HG02763 (cell line): Measurements from ENCODE around the gene ANKMY2.
"Not testable (repeated sequence)": the region's sequence is repeated elsewhere in the genome, so short reads cannot be mapped to it uniquely, and the experiment has no call there.

ENCODE experiments used
- ATAC-seq: cut with Tn5 transposase; IDR thresholded peaks from one replicate; pipeline ENCODE4 v1.9.1; 2021; ENCODE audit warnings: mild to moderate bottlenecking, moderate library complexity; ENCODE audit not compliant: unreplicated experiment

The ANKMY2 gene

GRCh38 chr7:16659854-16660497, 14.4 kb upstream of the ANKMY2 start:
- not testable (repeated sequence) for ATAC-seq

GRCh38 chr7:16657656-16658279, 12.2 kb upstream of the ANKMY2 start:
- no peak for ATAC-seq

DNA sequence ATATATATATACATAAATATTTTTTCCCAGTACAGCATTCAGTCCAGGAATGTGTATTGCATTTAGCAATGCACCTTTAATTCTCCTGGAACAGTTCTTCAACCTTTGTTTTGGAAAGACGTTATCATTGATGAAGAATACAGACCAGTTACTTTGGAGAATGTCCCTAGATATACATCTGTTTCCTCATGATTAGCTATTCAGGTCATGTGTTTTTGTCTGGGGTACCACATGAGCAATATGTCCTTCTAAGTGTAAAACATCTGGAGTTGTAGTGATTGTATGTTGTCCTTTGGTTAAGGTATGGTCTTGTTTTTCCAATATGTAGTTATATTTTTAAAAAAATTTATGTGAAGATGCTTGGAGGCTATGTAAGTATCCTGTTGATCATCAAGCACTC, 10.6 kb upstream of the ANKMY2 start:
- no peak for ATAC-seq

GRCh38 chr7:16655394-16655793, 9.8 kb upstream of the ANKMY2 start:
- no peak for ATAC-seq

DNA sequence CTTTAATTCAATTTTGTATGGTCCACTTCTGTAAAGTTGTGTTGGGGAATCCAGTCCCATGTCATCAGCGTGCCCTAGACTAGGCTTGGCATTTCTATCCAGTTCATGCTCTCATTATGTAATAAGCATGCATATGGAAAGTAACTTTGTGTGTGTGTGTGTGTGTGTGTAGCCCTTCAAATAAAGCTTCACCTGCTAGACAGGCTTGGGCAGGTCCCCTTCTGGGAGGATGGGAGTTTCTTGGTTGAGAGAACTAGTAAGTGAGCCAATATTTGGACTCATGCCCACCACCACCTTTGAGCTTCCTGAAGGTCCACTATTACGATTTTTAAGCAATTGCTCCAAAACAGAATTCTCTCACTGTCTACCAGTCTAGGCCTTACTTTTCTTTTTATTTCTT, 7.3 kb upstream of the ANKMY2 start:
- ATAC-seq: no peak

DNA sequence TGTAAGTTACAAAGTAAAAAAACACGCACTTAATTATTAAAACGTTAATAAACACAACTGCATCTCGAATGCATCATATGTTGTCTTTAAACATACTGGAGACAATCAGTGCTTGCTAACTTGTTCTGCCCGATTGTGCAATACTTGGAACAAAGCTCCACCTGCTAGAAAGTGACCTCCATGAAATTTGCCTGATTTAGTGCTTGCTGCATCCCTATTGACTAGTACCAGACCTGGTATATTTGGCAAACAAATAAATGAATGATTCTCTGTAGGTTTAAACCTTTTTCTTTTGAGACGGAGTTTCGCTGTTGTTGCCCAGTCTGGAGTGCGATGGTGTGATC, 6.7 kb upstream of the ANKMY2 start:
- ATAC-seq: no peak

- ATAC-seq: no peak
Measured at GRCh38 chr7:16651396-16652239, 6.1 kb upstream of the ANKMY2 start.

DNA sequence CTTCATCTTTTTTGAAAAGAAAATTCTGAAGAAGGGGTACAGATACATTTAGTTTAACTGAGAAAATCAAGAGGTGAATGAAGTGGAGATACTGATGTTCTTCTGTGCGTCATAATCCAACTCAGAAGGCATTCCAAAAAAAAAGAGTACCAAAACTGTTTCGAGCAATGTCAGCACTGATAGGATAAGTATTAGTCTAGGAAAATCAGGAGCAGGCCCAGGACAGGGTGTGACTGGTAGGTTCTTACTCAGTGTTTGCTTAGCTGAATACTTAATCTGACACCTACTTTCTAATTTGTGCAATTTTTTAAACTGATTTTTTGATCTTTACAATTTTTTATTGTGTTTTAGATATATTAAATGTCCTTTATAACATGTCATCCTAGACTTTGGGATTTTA, 4.7 kb upstream of the ANKMY2 start:
- ATAC-seq: no peak

DNA sequence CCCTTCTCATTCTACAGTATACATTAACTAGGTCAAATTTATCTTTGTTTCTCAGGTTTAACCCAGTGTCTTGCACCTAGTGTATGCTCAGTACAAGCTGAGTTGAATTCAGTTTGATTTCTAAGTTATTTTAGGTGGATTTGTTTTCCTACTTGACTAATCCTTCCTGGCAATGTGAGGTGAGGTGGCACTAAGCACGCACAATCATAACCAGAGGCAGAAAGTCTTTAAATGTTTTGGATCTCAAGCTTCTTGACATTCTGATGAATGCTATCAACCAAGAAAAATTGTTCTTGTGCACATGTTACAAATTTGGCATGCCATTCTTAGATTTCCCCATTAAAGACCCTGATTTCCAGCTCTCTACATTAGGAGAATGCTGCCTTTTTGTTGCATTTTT, 3.6 kb upstream of the ANKMY2 start:
- no peak for ATAC-seq

- ATAC-seq: no peak
Measured at GRCh38 chr7:16648551-16648950, 3.0 kb upstream of the ANKMY2 start.

DNA sequence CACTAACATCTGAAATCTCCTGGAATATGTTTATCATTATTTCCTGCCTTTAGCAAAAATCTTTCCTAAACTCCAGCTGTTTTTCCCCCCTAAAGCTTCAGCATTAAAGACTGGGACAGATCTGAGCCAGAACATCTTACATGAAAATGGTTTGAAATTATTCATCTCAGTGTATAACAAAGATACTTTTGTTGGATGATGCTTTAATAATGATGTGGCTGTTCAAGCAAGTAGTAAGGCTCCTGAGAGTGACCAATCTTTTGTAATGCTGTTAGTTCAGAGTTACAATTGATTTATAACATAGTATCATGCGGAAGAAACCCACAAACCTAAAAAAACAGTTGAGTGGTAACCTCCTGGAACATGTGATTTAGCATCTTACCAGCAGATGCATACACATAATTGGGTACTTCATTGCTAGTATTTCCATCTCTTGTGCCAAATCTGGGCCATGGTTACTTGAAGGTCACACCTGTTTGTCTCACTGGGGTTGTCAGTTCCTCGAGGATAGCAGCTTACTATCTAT, 1.9 kb upstream of the ANKMY2 start:
- ATAC-seq: no peak

DNA sequence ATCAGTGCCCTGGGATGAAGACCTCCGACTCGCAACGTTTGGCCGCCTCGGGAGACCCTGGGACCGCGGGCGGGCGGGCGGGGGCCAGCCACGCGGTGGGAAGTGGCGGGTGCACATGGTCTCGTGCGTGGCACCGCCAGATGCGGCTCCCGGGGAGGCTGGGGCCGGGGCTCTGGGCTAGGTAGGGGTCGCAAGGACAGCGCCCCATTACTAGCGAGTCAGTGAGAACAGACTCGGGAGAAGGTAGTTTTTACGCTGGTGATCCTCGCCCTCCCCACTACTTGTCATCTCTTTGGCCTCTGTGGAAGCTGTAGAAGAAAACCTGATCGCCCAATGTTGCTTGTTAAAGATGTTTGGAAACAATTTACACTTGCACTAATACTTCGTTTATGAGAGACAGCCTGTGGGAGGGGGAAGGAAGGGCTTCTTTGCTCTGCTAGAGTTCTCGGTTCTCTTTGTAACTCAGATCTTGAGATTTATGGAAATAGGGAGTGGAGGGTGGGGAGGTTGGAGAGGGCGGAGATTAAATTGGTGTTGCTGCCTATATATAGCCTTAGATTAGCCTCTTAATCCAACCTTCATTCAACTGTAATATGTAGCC, 1.0 kb upstream of the ANKMY2 start:
- no peak for ATAC-seq

- peak; percentile 3 for ATAC-seq
Measured at GRCh38 chr7:16644636-16645592, 640 bp downstream of the ANKMY2 start.

DNA sequence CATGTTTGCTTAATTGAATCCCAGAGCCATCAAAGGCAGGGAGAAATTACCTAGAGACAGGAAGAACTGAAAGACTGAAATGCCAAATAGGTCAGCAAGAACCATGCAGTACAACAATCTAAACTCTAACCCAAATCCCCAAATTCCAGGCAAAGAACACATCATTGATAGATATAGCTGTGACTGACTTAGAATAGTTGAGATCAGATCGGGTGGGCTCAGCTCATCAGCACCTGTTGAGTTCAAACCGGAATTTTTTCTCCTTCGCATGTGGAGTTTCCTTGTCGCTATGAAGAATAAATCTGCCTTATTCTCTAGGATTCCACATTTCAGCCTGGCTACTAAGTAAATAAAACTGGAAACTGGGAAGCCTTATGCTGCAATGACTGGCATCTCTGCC, 1.4 kb downstream of the ANKMY2 start:
- ATAC-seq: no peak

- no peak for ATAC-seq
Measured at GRCh38 chr7:16638282-16639280, 7.0 kb downstream of the ANKMY2 start.

- ATAC-seq: no peak
Measured at GRCh38 chr7:16637379-16637778, 8.2 kb downstream of the ANKMY2 start.

- ATAC-seq: no peak
Measured at GRCh38 chr7:16636555-16637101, 8.9 kb downstream of the ANKMY2 start.

DNA sequence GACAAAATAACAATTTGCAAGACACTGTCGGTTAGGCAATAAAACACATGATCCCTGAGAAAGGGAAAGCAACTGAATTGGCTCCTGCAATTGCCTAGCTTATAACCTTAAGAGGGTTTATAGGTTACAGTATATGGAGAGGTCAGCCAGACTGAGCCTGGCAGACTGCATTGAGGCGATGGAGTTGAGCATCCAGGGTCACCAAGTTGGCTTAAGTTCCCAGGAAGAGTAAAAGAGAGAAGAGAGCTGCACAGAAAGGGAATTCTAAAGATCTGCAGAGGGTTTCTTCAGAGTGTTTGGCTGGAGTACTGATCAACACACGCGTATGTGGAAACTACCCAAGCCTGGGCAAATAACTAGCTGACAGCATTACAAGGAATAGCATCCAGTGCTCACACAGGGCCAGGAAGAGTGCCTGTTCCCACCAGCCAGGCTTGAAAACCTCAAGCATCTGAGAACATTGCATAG, 11.2 kb downstream of the ANKMY2 start:
- no peak for ATAC-seq

DNA sequence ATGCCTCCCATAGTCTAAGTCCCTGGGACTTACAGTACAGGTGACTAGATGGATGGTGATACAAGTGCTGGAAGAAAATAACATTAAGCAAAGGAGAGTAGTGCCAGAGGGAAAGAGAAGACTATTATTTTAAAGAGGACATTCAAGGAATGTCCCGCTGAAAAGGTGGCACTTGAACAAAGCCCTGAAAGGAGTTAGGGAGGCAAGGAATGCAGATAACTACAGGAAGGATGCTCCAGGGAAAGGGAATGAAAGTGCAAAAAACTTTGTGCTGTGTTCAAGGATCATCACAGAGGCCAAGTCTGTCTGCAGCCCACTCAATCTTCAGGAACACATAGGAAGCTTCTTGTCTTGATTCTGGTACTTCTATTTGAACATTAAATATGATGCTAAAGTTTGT, 14.9 kb downstream of the ANKMY2 start:
- ATAC-seq: no peak
